Umbilical cord (tissue), 2 donors: ENCODE data around the gene LAPTM5. TPM values are rescaled to one million over a fixed set of nuclear protein-coding genes. Genes with fewer than 3 reads are reported as not detected.

Source experiments
- DNase-seq: peaks from one replicate; pipeline ENCODE4 v3.0.0-alpha.2; 2015; ENCODE audit warnings: low spot score
- total RNA-seq: library from RNA; depleted of rRNA; stranded (reverse); fragments of >200 nt; gene quantifications from one replicate; pipeline ENCODE4 v1.2.3, GENCODE V29; 2014; ENCODE audit warnings: low replicate concordance; ENCODE audit not compliant: insufficient read depth

LAPTM5 gene
- total RNA-seq, 1 donor from 2014 or later, result 14.4 TPM

- no peak for DNase-seq
Observed at GRCh38 chr1:30683699-30684098, 73.9 kb downstream of the LAPTM5 start.

Other genes starting within 250 kb of the LAPTM5 start
- 0.72 TPM for gene MATN1, start 34.2 kb downstream of the LAPTM5 start, total RNA-seq
- gene SDC3, start 151.0 kb upstream of the LAPTM5 start, total RNA-seq, result 29.6 TPM